HG03575 (cell line): ENCODE results near the gene SPOCK3.
A peak's percentile ranks its signal among the peaks of the same experiment; 100 is the strongest.
"Not testable (repeated sequence)": the region's sequence is repeated elsewhere in the genome, so short reads cannot be mapped to it uniquely, and the experiment has no call there.

Experiments
- ATAC-seq: cut with Tn5 transposase; IDR thresholded peaks from one replicate; pipeline ENCODE4 v1.9.1; 2021; ENCODE audit not compliant: unreplicated experiment, insufficient number of reproducible peaks, low FRiP score; ENCODE audit errors: extremely low read depth

SPOCK3 gene

GRCh38 chr4:166989886-166990285 is 244.4 kb downstream of the SPOCK3 start:
- ATAC-seq: no peak

- no peak for ATAC-seq
Measured at GRCh38 chr4:166987026-166987425, 247.3 kb downstream of the SPOCK3 start.

- ATAC-seq: no peak
Measured at GRCh38 chr4:166981847-166982246, 252.4 kb downstream of the SPOCK3 start.

- no peak for ATAC-seq
Measured at GRCh38 chr4:166980419-166980818, 253.9 kb downstream of the SPOCK3 start.

GRCh38 chr4:166977596-166977995 is 256.7 kb downstream of the SPOCK3 start:
- no peak for ATAC-seq

- no peak for ATAC-seq
Measured at GRCh38 chr4:166972071-166972470, 262.2 kb downstream of the SPOCK3 start.

GRCh38 chr4:166968219-166968618 is 266.1 kb downstream of the SPOCK3 start:
- ATAC-seq: not testable (repeated sequence)

- ATAC-seq: no peak
Measured at GRCh38 chr4:166965562-166965961, 268.7 kb downstream of the SPOCK3 start.

- no peak for ATAC-seq
Measured at GRCh38 chr4:166957451-166957850, 276.8 kb downstream of the SPOCK3 start.

- no peak for ATAC-seq
Measured at GRCh38 chr4:166956484-166956883, 277.8 kb downstream of the SPOCK3 start.

GRCh38 chr4:166941629-166942028 is 292.7 kb downstream of the SPOCK3 start:
- no peak for ATAC-seq

- ATAC-seq: no peak
Measured at GRCh38 chr4:166930464-166930863, 303.8 kb downstream of the SPOCK3 start.

GRCh38 chr4:166924424-166924823 is 309.9 kb downstream of the SPOCK3 start:
- ATAC-seq: no peak

- no peak for ATAC-seq
Measured at GRCh38 chr4:166913926-166914325, 320.4 kb downstream of the SPOCK3 start.

GRCh38 chr4:166903408-166903807 is 330.9 kb downstream of the SPOCK3 start:
- no peak for ATAC-seq

GRCh38 chr4:166902941-166903340 is 331.4 kb downstream of the SPOCK3 start:
- no peak for ATAC-seq

GRCh38 chr4:166896254-166896653 is 338.0 kb downstream of the SPOCK3 start:
- peak; percentile 60 for ATAC-seq

GRCh38 chr4:166895771-166896170 is 338.5 kb downstream of the SPOCK3 start:
- ATAC-seq: no peak

GRCh38 chr4:166887457-166887856 is 346.8 kb downstream of the SPOCK3 start:
- ATAC-seq: no peak

- ATAC-seq: no peak
Measured at GRCh38 chr4:166886718-166887117, 347.6 kb downstream of the SPOCK3 start.

GRCh38 chr4:166882221-166882620 is 352.1 kb downstream of the SPOCK3 start:
- no peak for ATAC-seq

- ATAC-seq: no peak
Measured at GRCh38 chr4:166875821-166876220, 358.5 kb downstream of the SPOCK3 start.
